ENCODE data around the gene RASL12.

DNA sequence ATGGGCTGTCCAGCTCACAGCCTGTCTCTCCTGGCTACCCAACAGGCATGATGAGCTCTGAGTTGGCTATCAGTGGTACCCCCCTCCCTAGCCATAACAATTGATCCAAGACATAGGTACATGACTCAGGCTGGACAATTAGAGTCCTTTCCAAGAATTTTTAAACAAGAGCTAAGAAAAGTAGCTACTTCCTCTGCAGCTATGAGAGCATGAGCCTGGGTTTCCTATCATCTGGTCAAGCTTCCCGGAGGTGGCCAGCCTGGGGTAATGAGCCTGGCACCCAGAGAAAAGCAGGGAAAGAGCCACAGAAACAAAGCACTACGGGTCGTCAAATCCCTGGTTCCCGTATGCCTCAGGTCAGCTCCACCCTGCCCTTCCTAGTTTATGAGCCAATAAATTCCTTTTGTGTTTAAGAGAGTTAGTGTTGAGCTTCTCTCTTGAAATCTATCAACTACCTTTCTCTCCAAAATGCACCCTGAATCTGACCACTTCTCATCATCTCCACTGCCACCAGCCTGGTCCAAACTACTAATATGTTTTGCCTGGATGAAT lies 24.9 kb downstream of the RASL12 start:
- TF ChIP-seq, protein P1, sequence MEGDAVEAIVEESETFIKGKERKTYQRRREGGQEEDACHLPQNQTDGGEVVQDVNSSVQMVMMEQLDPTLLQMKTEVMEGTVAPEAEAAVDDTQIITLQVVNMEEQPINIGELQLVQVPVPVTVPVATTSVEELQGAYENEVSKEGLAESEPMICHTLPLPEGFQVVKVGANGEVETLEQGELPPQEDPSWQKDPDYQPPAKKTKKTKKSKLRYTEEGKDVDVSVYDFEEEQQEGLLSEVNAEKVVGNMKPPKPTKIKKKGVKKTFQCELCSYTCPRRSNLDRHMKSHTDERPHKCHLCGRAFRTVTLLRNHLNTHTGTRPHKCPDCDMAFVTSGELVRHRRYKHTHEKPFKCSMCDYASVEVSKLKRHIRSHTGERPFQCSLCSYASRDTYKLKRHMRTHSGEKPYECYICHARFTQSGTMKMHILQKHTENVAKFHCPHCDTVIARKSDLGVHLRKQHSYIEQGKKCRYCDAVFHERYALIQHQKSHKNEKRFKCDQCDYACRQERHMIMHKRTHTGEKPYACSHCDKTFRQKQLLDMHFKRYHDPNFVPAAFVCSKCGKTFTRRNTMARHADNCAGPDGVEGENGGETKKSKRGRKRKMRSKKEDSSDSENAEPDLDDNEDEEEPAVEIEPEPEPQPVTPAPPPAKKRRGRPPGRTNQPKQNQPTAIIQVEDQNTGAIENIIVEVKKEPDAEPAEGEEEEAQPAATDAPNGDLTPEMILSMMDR (IDR thresholded peaks at IDR 0.05), result no peak
- TF ChIP-seq POLR2A (IDR thresholded peaks at IDR 0.05) (no peak), POLR2AphosphoS5 (IDR thresholded peaks at IDR 0.05; ENCODE audit: insufficient read depth in 1 of 2, low read depth in 1 of 2) (no peak)
